Suprapubic skin (tissue), 4 donors: ENCODE data around the gene EDNRA. TPM values are rescaled to one million over a fixed set of nuclear protein-coding genes. Genes with fewer than 3 reads are reported as not detected.

ENCODE experiments used
- DNase-seq, 2 donors: peaks; one replicate each; pipeline ENCODE4 v3.0.0-alpha.2; 2019; ENCODE audit warnings: low spot score in 2 of 2
- H3K27ac ChIP-seq: fragments of 200-600 bp; sonication (generic); one replicate; pipeline ENCODE4 v1.5.1; 2019
- H3K27me3 ChIP-seq: fragments of 200-600 bp; sonication (generic); one replicate; pipeline ENCODE4 v1.5.1; 2019
- H3K36me3 ChIP-seq: fragments of 200-600 bp; sonication (generic); one replicate; pipeline ENCODE4 v1.5.1; 2019
- H3K4me1 ChIP-seq: fragments of 200-600 bp; sonication (generic); one replicate; pipeline ENCODE4 v1.5.1; 2019
- H3K4me3 ChIP-seq: fragments of 200-600 bp; sonication (generic); one replicate; pipeline ENCODE4 v1.5.1; 2019; ENCODE audit warnings: mild to moderate bottlenecking
- H3K9me3 ChIP-seq: fragments of 200-600 bp; sonication (generic); one replicate; pipeline ENCODE4 v1.5.1; 2019
- EP300 ChIP-seq: sonication (generic); formaldehyde crosslinking; IDR thresholded peaks from one replicate; pipeline ENCODE4 v1.6.1; 2017; ENCODE audit warnings: antibody characterized with exemption
- POLR2A ChIP-seq, 2 donors: fragments of 450-650 bp; IDR thresholded peaks; one replicate each; pipeline ENCODE4 v1.6.1; 2017; ENCODE audit warnings: antibody characterized with exemption in 2 of 2, mild to moderate bottlenecking in 2 of 2, moderate library complexity in 2 of 2
- POLR2AphosphoS5 ChIP-seq, 3 donors: sonication (generic); formaldehyde crosslinking; IDR thresholded peaks; one replicate each; pipeline ENCODE4 v1.6.1; 2017; ENCODE audit warnings: antibody characterized with exemption in 3 of 3
- WGBS: methylation state at CpG from one replicate; pipeline ENCODE4 v1.1.5; 2018; 5-methylcytosine and 5-hydroxymethylcytosine counted together
- total RNA-seq, 4 donors: library from RNA; depleted of rRNA; stranded (reverse); fragments of >200 nt; gene quantifications; one replicate each; pipeline ENCODE4 v1.1.0, GENCODE V29; 2016
- TF ChIP-seq, protein P1 (sequence below), 2 donors: fragments of 200-600 bp in 1 of 2; fragments of 450-650 bp in 1 of 2; sonication (generic) in 1 of 2; IDR thresholded peaks; one replicate each; pipeline ENCODE4 v1.5.1; 2016 to 2019; ENCODE audit warnings: antibody characterized with exemption in 2 of 2, mild to moderate bottlenecking in 1 of 2, moderate library complexity in 1 of 2

EDNRA gene
- total RNA-seq, 4 donors from 2014 or later: 4.0 to 6.0 (median 4.4) TPM

DNA sequence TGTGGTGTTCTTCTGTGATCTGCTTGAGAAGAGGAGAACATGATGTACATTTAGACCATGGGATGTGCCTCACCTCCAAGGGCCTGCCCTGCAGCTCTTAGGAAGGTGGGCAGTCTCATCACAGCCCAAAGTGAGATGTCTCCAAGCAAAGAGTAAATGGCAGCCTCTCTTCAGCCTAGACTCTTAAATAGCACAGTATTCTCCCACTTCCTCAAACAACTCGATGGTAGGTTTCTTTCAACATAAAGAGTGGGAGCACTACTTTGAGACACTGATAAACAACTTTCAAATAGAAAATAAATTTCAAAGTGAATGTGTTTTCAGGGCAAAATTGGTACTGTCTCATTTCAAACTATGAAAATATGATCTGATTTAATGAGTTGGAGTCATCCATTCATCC is 35.2 kb downstream of the EDNRA start:
- Histone ChIP-seq H3K27me3 (no peaks in the 10 kb centered on the region), H3K9me3 (no peaks in the 10 kb centered on the region), H3K27ac (no peak overlapping the region), H3K4me1 (no peaks in the 10 kb centered on the region), H3K36me3 (no peaks in the 10 kb centered on the region), H3K4me3 (no peak overlapping the region)
- no peak for DNase-seq
- 71% methylated on average over 1 of the region's 1 CpG for WGBS
- TF ChIP-seq POLR2AphosphoS5 (IDR thresholded peaks at IDR 0.05) (no peak), POLR2A (IDR thresholded peaks at IDR 0.05) (no peak), EP300 (no peak)
- TF ChIP-seq, protein P1, sequence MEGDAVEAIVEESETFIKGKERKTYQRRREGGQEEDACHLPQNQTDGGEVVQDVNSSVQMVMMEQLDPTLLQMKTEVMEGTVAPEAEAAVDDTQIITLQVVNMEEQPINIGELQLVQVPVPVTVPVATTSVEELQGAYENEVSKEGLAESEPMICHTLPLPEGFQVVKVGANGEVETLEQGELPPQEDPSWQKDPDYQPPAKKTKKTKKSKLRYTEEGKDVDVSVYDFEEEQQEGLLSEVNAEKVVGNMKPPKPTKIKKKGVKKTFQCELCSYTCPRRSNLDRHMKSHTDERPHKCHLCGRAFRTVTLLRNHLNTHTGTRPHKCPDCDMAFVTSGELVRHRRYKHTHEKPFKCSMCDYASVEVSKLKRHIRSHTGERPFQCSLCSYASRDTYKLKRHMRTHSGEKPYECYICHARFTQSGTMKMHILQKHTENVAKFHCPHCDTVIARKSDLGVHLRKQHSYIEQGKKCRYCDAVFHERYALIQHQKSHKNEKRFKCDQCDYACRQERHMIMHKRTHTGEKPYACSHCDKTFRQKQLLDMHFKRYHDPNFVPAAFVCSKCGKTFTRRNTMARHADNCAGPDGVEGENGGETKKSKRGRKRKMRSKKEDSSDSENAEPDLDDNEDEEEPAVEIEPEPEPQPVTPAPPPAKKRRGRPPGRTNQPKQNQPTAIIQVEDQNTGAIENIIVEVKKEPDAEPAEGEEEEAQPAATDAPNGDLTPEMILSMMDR (IDR thresholded peaks at IDR 0.05): no peak

DNA sequence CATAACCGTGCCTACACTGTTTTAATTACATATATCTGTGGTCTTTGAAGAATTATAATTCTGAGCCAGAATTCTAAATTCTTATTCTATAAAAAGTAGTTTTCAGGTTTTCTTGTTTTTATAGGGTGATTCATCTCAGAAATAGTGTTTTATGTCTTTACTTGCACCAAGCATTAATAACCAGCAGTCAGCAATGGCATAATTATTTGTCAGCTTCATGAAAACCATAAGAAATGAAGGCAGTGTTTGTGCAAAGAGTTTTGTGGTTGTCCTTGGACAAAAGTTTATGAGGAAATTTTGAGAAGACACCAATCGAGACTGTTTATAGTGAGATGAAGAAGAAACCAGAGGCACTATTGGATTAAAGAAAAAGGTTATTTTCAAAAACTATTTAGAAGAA is 37.2 kb downstream of the EDNRA start:
- Histone ChIP-seq H3K36me3 (no peaks in the 10 kb centered on the region), H3K9me3 (no peaks in the 10 kb centered on the region), H3K27me3 (no peaks in the 10 kb centered on the region), H3K27ac (no peak overlapping the region), H3K4me1 (no peaks in the 10 kb centered on the region), H3K4me3 (no peak overlapping the region)
- WGBS: 76% methylated on average over 2 of the region's 2 CpGs
- DNase-seq: no peak
- TF ChIP-seq POLR2A (IDR thresholded peaks at IDR 0.05) (no peak), EP300 (no peak), POLR2AphosphoS5 (IDR thresholded peaks at IDR 0.05) (no peak)
- TF ChIP-seq, protein P1 (IDR thresholded peaks at IDR 0.05): no peak

GRCh38 chr4:147518846-147519767 is 38.2 kb downstream of the EDNRA start:
- no peak overlapping the region for H3K4me3 ChIP-seq
- no peaks in the 10 kb centered on the region for H3K36me3 ChIP-seq
- TF ChIP-seq, protein P1 (IDR thresholded peaks at IDR 0.05): peak; percentile 41 to 81
- TF ChIP-seq POLR2AphosphoS5 (IDR thresholded peaks at IDR 0.05) (no peak), POLR2A (IDR thresholded peaks at IDR 0.05) (no peak)
- H3K9me3 ChIP-seq: no peaks in the 10 kb centered on the region
- H3K27ac ChIP-seq: no peak overlapping the region
- DNase-seq: no peak
- H3K27me3 ChIP-seq: no peaks in the 10 kb centered on the region
- WGBS: 73% methylated on average over 3 of the region's 3 CpGs
- H3K4me1 ChIP-seq: no peaks in the 10 kb centered on the region

DNA sequence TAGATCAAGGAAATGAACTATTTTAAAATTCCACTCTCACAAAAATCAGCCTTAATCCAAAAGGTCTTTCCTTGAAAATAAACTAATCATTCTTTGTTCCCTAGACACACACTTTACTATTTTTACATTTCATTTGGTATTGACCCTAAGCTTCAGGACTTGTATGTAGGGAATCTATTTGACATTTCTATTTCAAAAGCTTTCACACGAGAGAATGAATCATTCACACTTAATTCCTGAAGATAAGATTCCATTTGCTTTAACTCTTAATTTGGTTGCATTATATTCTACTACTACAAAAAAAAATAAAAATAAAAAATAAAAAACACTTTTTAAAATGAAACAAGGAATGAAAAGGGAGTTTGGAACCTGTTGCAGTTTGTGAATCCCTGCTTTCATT is 43.7 kb downstream of the EDNRA start:
- Histone ChIP-seq H3K36me3 (no peaks in the 10 kb centered on the region), H3K27ac (no peak overlapping the region), H3K4me3 (no peak overlapping the region), H3K4me1 (peaks cover 9% of the 10 kb centered on the region), H3K9me3 (no peaks in the 10 kb centered on the region), H3K27me3 (no peaks in the 10 kb centered on the region)
- WGBS: 22% methylated on average over 1 of the region's 1 CpG
- no peak for DNase-seq
- TF ChIP-seq, protein P1 (IDR thresholded peaks at IDR 0.05): no peak

GRCh38 chr4:147525494-147526271 is 44.8 kb downstream of the EDNRA start:
- Histone ChIP-seq H3K27me3 (no peaks in the 10 kb centered on the region), H3K4me3 (no peak overlapping the region), H3K36me3 (no peaks in the 10 kb centered on the region), H3K27ac (no peak overlapping the region), H3K4me1 (peaks cover 9% of the 10 kb centered on the region), H3K9me3 (no peaks in the 10 kb centered on the region)
- TF ChIP-seq EP300: no peak
- TF ChIP-seq, protein P1 (IDR thresholded peaks at IDR 0.05): no peak
- TF ChIP-seq POLR2A (IDR thresholded peaks at IDR 0.05): no peak
- TF ChIP-seq POLR2AphosphoS5 (IDR thresholded peaks at IDR 0.05): no peak
- DNase-seq: no peak
- 48% methylated on average over 2 of the region's 2 CpGs for WGBS
